Loucy (cell line): ENCODE results near the gene FGD5.

ENCODE experiments used
- H2AFZ ChIP-seq: fragments of 200-600 bp; sonication (generic); 2 replicates; pipeline ENCODE4 v1.6.0; 2016; ENCODE audit warnings: antibody characterized with exemption, mild to moderate bottlenecking, low read length, moderate library complexity
- H3F3A ChIP-seq: fragments of 200-600 bp; 2 replicates; pipeline ENCODE4 v1.6.0; 2016; ENCODE audit warnings: antibody characterized with exemption, low read depth, mild to moderate bottlenecking
- H3K27me3 ChIP-seq: fragments of 200-600 bp; sonication (generic); 2 replicates; pipeline ENCODE4 v1.6.1; 2014; ENCODE audit warnings: low read length, mild to moderate bottlenecking; ENCODE audit not compliant: insufficient read depth, poor library complexity, severe bottlenecking
- H3K36me3 ChIP-seq: fragments of 200-600 bp; sonication (generic); 2 replicates; pipeline ENCODE4 v1.6.1; 2016; ENCODE audit warnings: low read length; ENCODE audit not compliant: insufficient read depth
- H3K4me1 ChIP-seq: fragments of 200-600 bp; sonication (generic); 2 replicates; pipeline ENCODE4 v1.5.1; 2014; ENCODE audit warnings: low read length, mild to moderate bottlenecking; ENCODE audit not compliant: insufficient read depth, poor library complexity, severe bottlenecking
- H3K4me2 ChIP-seq: fragments of 200-600 bp; sonication (generic); 2 replicates; pipeline ENCODE4 v1.6.0; 2014; ENCODE audit warnings: antibody characterized with exemption, low read length, low read depth, mild to moderate bottlenecking; ENCODE audit not compliant: poor library complexity, severe bottlenecking
- H3K4me3 ChIP-seq: fragments of 200-600 bp; sonication (generic); 2 replicates; pipeline ENCODE4 v1.5.1; 2014; ENCODE audit warnings: low read length, mild to moderate bottlenecking, mixed read lengths; ENCODE audit not compliant: poor library complexity, severe bottlenecking
- H3K79me2 ChIP-seq: fragments of 200-600 bp; sonication (generic); 2 replicates; pipeline ENCODE4 v1.6.1; 2014; ENCODE audit warnings: low read length; ENCODE audit not compliant: insufficient read depth
- H3K9ac ChIP-seq: fragments of 200-600 bp; sonication (generic); 2 replicates; pipeline ENCODE4 v1.6.0; 2014; ENCODE audit warnings: mild to moderate bottlenecking, low read depth, low read length, moderate library complexity; ENCODE audit not compliant: poor library complexity, severe bottlenecking
- H3K9me2 ChIP-seq: fragments of 200-600 bp; sonication (generic); replicated peaks from 2 replicates; pipeline ENCODE4 v1.6.1; 2016; ENCODE audit warnings: low read depth, low read length, mixed read lengths
- H3K9me3 ChIP-seq: fragments of 200-600 bp; sonication (generic); 2 replicates; pipeline ENCODE4 v1.6.1; 2014; ENCODE audit warnings: mild to moderate bottlenecking, antibody characterized with exemption, low read length, low read depth; ENCODE audit not compliant: insufficient read depth
- H4K20me1 ChIP-seq: fragments of 200-600 bp; sonication (generic); 2 replicates; pipeline ENCODE4 v1.6.0; 2014; ENCODE audit warnings: antibody characterized with exemption, low read length, mild to moderate bottlenecking; ENCODE audit not compliant: insufficient read depth, poor library complexity, severe bottlenecking
- CTCF ChIP-seq: fragments of 200-600 bp; sonication (generic); conservative IDR thresholded peaks from 2 replicates; pipeline ENCODE4 v1.5.1; 2014; ENCODE audit warnings: mild to moderate bottlenecking, antibody characterized with exemption, low read length
- EZH2phosphoT487 ChIP-seq: fragments of 200-600 bp; IDR thresholded peaks from 2 replicates; pipeline ENCODE4 v1.6.1; 2018; ENCODE audit warnings: antibody characterized with exemption, mild to moderate bottlenecking, moderate library complexity, borderline replicate concordance

FGD5 gene

DNA sequence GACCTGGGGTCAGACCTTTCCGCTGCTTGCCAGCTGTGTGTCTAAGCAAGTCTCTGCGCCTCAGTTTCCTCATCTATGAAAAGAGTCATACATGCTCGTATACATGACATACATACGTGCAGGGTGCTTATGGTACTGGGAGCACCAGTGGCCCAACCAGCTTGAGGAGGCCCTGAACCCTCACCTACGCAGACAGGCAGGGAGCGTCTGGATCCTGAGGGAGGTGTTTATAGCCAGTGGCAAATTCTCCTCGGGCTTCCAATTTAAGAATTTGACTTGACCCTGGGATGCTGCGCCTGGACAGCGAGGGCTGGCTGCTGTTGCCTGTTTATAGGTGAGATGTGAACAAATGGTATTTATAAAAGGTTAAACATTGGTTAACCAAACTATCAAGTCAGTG, 17.7 kb upstream of the FGD5 start:
- no peak overlapping the region for H3K4me3 ChIP-seq
- no peak overlapping the region for H3K4me2 ChIP-seq
- H3K79me2 ChIP-seq: no peaks in the 10 kb centered on the region
- no peaks in the 10 kb centered on the region for H3K9me3 ChIP-seq
- H3K9me2 ChIP-seq: no peaks in the 10 kb centered on the region
- no peak overlapping the region for H3K9ac ChIP-seq
- H3F3A ChIP-seq: no peaks in the 10 kb centered on the region
- peaks cover 9% of the 10 kb centered on the region for H3K4me1 ChIP-seq
- TF ChIP-seq EZH2phosphoT487 (no peak), CTCF (no peak)
- no peaks in the 10 kb centered on the region for H3K36me3 ChIP-seq
- no peaks in the 10 kb centered on the region for H3K27me3 ChIP-seq
- H2AFZ ChIP-seq: no peak overlapping the region
- no peaks in the 10 kb centered on the region for H4K20me1 ChIP-seq

GRCh38 chr3:14801668-14802380, 16.9 kb upstream of the FGD5 start:
- Histone ChIP-seq H3K79me2 (no peaks in the 10 kb centered on the region), H3K27me3 (no peaks in the 10 kb centered on the region), H3K9me2 (no peaks in the 10 kb centered on the region), H3K9me3 (no peaks in the 10 kb centered on the region), H3K4me1 (peaks cover 12% of the 10 kb centered on the region), H2AFZ (no peak overlapping the region), H3K4me2 (no peak overlapping the region), H3K36me3 (no peaks in the 10 kb centered on the region), H4K20me1 (no peaks in the 10 kb centered on the region), H3F3A (no peaks in the 10 kb centered on the region), H3K4me3 (no peak overlapping the region), H3K9ac (no peak overlapping the region)
- TF ChIP-seq EZH2phosphoT487 (no peak), CTCF (no peak)

DNA sequence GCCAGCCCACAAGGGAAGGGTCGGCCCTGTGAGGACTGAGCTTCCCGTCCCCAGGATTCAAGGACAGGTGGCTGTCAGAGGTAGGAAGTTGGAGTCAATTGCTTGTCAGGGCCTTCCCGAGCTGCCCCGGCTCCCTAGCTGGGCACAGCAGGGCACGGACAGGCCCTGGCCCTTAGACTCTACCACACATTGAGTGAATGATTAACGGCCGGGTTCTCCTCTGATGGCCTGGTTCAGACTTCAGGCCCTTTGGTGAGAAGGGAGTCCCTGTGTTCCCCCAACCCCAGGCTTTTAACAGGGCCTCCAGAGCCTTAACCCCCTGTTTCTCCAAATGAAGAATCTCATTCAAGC, 16.4 kb upstream of the FGD5 start:
- Histone ChIP-seq H3K9me2 (no peaks in the 10 kb centered on the region), H2AFZ (no peak overlapping the region), H3K27me3 (no peaks in the 10 kb centered on the region), H3K9ac (no peak overlapping the region), H4K20me1 (no peaks in the 10 kb centered on the region), H3F3A (no peaks in the 10 kb centered on the region), H3K4me1 (peaks cover 12% of the 10 kb centered on the region), H3K36me3 (no peaks in the 10 kb centered on the region), H3K4me2 (no peak overlapping the region), H3K9me3 (no peaks in the 10 kb centered on the region), H3K4me3 (no peak overlapping the region), H3K79me2 (no peaks in the 10 kb centered on the region)
- TF ChIP-seq CTCF: no peak
- no peak for TF ChIP-seq EZH2phosphoT487
